22Rv1 (cell line): Measurements from ENCODE around the gene GARS1.

Source experiments
- CTCF ChIP-seq: fragments of 450-650 bp; IDR thresholded peaks from 2 replicates; pipeline ENCODE4 v1.5.1; 2017; ENCODE audit warnings: mild to moderate bottlenecking
- ZFX ChIP-seq: fragments of 450-650 bp; IDR thresholded peaks from 2 replicates; pipeline ENCODE4 v1.6.1; 2017; ENCODE audit warnings: antibody characterized with exemption, borderline replicate concordance

- TF ChIP-seq CTCF = 0 out of 2 replicates have a peak, but pooled peaks have one; percentile 4
- no peak for TF ChIP-seq ZFX
Observed at GRCh38 chr7:30650421-30650808, 55.7 kb downstream of the GARS1 start.
